ENCODE measurements around the gene SV2C.

Gene SV2C

GRCh38 chr5:76250463-76250862 lies 167.3 kb downstream of the SV2C start:
- no peak for DNase-seq (ENCODE audit: low read depth in 1 of 2, low spot score in 1 of 2)

DNA sequence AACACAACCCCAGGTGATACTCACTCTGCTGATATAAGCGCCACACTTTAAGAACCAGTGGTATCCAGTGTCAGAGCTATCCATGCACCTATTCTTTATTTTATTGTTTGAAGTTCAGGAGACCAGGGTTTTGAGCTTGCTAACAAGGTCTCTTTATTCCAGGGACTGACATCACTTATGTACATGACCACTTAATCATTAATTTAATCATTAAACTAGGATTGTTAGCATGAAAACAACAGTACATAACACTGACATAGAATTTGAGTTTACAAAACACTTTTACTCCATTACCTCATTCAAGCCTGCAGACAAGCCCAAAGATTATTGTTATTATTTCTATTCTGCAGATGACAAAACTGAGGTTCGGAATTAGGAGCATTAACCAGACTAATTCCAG lies 168.5 kb downstream of the SV2C start:
- DNase-seq (ENCODE audit: low read depth in 1 of 2, low spot score in 1 of 2), result no peak

- no peak for DNase-seq (ENCODE audit: low read depth in 1 of 2, low spot score in 1 of 2)
These were observed 169.3 kb downstream of the SV2C start for GRCh38 chr5:76252437-76252836.

GRCh38 chr5:76256116-76256889 lies 173.1 kb downstream of the SV2C start:
- peak in 1 of 2 donors; percentile 32 for DNase-seq (ENCODE audit: low read depth in 1 of 2, low spot score in 1 of 2)

GRCh38 chr5:76257225-76257833 lies 174.1 kb downstream of the SV2C start:
- DNase-seq (ENCODE audit: low read depth in 1 of 2, low spot score in 1 of 2), result no peak

GRCh38 chr5:76257897-76258296 lies 174.7 kb downstream of the SV2C start:
- DNase-seq (ENCODE audit: low read depth in 1 of 2, low spot score in 1 of 2), result no peak

DNA sequence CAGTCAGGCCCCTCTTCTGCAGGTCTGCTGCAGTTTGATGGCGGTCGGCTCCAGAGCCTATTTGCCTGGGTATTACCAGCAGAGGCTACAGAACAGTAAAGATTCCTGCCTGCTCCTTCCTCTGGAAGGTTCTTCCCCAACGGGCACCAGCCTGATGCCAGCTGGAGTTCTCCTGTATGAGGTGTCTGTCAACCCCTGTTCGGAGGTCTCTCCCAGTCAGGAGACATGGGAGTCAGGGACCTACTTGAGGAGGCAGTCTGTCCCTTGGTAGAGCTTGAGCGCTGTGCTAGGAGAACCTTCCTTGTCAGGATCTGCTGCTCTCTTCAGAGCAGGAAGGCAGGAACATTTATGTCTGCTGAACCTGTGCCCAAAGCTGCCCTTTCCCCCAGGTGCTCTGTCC lies 181.5 kb downstream of the SV2C start:
- DNase-seq (ENCODE audit: low read depth in 1 of 2, low spot score in 1 of 2), result no peak

DNA sequence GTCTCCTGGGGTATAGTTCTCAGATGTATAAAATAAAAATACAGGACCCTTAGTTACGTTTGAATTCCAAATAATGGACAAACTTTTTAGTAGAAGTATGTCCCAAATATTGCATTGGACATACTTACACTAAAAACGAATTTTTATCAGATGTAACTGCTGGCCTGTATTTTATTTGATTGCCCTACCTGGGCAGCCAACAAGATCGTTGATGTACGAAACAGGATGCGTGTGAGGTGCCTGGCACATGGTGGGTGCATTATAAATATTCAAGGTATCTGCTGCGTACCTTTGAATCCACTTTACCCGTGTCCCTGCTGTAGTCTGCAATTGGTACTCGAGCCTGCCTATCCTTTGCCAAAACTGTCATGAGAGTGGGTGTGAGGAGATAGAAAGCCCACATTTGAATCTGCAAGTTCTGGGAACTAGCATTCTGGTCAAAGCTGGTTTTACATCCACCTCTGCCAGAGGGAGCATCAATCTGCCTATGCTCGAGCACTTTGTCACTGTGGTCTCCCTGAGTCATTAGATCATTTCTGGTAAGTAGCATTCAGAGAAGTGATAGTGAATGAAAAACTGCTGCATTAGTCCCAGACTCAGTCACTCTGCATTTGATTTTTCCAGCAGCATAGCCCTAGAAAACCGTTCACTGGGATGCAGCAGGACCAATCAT lies 186.2 kb downstream of the SV2C start:
- DNase-seq (ENCODE audit: low read depth in 1 of 2, low spot score in 1 of 2), result no peak

DNA sequence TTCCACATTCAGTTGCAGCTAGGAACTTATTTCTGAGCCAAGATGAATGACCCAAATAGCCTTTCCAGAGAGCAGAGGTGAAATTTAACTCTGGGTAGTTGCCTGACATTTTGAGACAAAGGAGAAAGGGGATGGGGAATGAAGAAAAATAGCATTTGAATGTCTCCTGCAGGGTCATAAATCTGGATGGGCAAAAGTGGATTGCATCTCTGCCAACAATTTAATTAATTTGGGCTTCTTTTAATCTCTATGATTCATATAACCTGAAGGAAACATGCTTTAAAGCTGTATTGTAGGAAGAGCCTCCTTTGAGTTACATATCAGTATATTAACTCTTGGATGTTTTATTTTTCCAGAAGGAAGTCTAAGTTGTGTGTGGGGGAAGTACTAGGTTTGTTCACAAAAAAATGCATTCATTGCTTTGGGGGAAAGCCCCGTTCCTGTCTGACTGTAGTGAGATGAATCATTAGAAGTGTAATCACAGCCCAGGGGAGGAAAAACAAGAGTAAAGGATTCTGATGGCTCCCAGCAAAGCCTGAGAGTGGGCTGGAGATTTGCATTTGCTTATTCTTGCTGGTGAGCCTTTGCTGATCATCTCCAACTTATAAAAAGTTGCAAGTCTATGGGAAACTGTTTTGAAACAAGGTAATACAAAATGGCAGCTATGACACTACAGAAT lies 186.9 kb downstream of the SV2C start:
- DNase-seq (ENCODE audit: low read depth in 1 of 2, low spot score in 1 of 2), result no peak

GRCh38 chr5:76271836-76272235 lies 188.7 kb downstream of the SV2C start:
- no peak for DNase-seq (ENCODE audit: low read depth in 1 of 2, low spot score in 1 of 2)

- DNase-seq (ENCODE audit: low read depth in 1 of 2, low spot score in 1 of 2), result no peak
These were observed 190.2 kb downstream of the SV2C start for GRCh38 chr5:76273206-76273885.

- DNase-seq (ENCODE audit: low read depth in 1 of 2, low spot score in 1 of 2), result no peak
These were observed 191.4 kb downstream of the SV2C start for GRCh38 chr5:76274571-76274970.

- DNase-seq (ENCODE audit: low read depth in 1 of 2, low spot score in 1 of 2), result no peak
These were observed 194.6 kb downstream of the SV2C start for GRCh38 chr5:76277736-76278135.

GRCh38 chr5:76278261-76278789 lies 195.1 kb downstream of the SV2C start:
- DNase-seq (ENCODE audit: low read depth in 1 of 2, low spot score in 1 of 2), result no peak

DNA sequence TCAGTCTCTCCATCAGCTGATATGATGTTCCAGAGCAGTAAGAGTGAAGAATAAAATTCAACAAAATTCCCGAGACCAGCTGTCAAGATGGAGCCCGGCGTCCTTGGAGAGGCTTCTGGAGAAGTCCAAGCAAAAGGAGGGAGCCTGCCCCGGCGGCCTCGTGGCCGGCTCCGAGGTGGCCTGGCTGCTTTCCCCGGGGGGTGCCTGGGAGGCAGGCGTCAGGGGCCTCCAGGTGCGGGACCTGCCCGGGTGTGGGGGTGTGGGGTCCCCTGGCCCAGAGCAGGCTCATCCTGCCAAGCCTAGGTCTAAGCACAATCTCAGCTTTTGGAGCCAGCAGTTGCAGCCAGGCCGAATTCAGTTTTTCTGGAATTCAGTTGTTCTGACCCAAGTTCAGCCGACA lies 197.3 kb downstream of the SV2C start:
- DNase-seq (ENCODE audit: low read depth in 1 of 2, low spot score in 1 of 2), result no peak

DNA sequence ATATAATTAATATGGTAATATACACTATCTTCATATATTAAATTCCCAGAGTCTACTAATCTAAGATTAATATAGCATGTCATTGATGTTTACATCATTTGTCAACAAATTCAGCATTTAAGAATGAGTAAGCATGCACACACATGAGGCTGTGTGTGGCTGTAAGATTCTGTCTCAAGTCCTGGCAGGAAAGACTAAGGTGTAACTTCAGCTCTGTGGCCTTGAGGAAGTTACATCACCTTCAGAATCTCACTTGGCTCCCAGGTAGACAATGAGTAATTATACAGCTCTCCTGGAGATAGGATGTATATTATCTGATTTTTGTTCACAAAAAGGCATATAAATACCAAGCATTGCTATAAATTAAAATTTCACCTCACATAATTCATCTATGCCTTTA lies 200.5 kb downstream of the SV2C start:
- DNase-seq (ENCODE audit: low read depth in 1 of 2, low spot score in 1 of 2), result no peak

DNA sequence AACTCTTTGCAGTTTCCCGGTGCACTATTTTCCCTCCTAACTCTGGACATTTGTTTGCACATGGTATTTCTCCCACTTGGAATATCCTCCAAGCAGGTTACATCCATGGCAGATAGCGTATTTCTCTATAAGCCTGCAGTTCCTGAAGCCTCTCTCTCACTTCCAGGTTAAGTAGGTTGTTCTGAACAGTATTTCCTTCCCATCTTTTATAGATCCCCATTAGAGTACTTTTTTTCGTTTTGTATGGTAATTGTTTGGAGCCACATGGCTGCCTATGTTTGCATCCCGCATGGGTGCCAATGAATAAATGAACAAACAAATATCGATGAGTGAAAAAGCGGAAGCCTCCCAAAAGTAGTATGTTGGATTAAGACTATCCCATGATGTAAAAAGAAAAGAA lies 206.5 kb downstream of the SV2C start:
- DNase-seq (ENCODE audit: low read depth in 1 of 2, low spot score in 1 of 2), result no peak

GRCh38 chr5:76290321-76290757 lies 207.2 kb downstream of the SV2C start:
- no peak for DNase-seq (ENCODE audit: low read depth in 1 of 2, low spot score in 1 of 2)

- DNase-seq (ENCODE audit: low read depth in 1 of 2, low spot score in 1 of 2), result no peak
These were observed 208.3 kb downstream of the SV2C start for GRCh38 chr5:76291305-76292077.

Data from activated T-helper 1 cell treated with anti-CD3 and anti-CD28 coated beads, Interleukin-2, amount 50 U/mL, for 16 hours (primary cell).